HCT116 (cell line): ENCODE measurements around the gene DMXL1.
A peak's percentile ranks its signal among the peaks of the same experiment; 100 is the strongest.

Experiments
- EGR1 ChIP-seq: IDR thresholded peaks from 2 replicates; pipeline ENCODE4 v1.6.1; 2012; ENCODE audit warnings: low read depth
- EZH2 ChIP-seq: fragments of 200-600 bp; sonication (generic); IDR thresholded peaks from 2 replicates; pipeline ENCODE4 v1.6.1; 2017; ENCODE audit warnings: antibody characterized with exemption, mixed run types
- POLR2A ChIP-seq: IDR thresholded peaks from 2 replicates; pipeline ENCODE4 v1.7.0; 2011; ENCODE audit warnings: borderline replicate concordance; ENCODE audit not compliant: insufficient read depth, insufficient read length; ENCODE audit errors: extremely low read depth
- POLR2AphosphoS5 ChIP-seq: IDR thresholded peaks from 2 replicates; pipeline ENCODE4 v1.6.1; 2011; ENCODE audit warnings: mild to moderate bottlenecking, low read depth, low read length, moderate library complexity
- RAD21 ChIP-seq: IDR thresholded peaks from 2 replicates; pipeline ENCODE4 v1.6.1; 2012; ENCODE audit warnings: low read depth, mild to moderate bottlenecking
- SIN3A ChIP-seq: IDR thresholded peaks from 2 replicates; pipeline ENCODE4 v1.6.1; 2012; ENCODE audit warnings: low read depth
- YY1 ChIP-seq: IDR thresholded peaks from 2 replicates; pipeline ENCODE4 v1.6.1; 2011; ENCODE audit warnings: low read length, low read depth, moderate library complexity, mild to moderate bottlenecking; ENCODE audit not compliant: insufficient replicate concordance; ENCODE audit errors: extremely low read depth
- TF ChIP-seq, protein P1 (sequence below), 3 experiments: fragments of 200-600 bp in 1 of 3; sonication (generic) in 1 of 3; IDR thresholded peaks in 2 of 3; conservative IDR thresholded peaks in 1 of 3; 2 replicates each; pipeline ENCODE4 v1.5.1; 2012 to 2017; ENCODE audit warnings: low read depth in 2 of 3, low read length in 2 of 3, antibody characterized with exemption in 1 of 3, borderline replicate concordance in 1 of 3, control low read depth in 1 of 3, mild to moderate bottlenecking in 1 of 3, mixed read lengths in 1 of 3, mixed run types in 1 of 3, moderate library complexity in 1 of 3; ENCODE audit not compliant: insufficient read depth in 1 of 3
- TF ChIP-seq, protein P2 (sequence below): IDR thresholded peaks from 2 replicates; pipeline ENCODE4 v1.6.1; 2012
- TF ChIP-seq, protein P3 (sequence below): IDR thresholded peaks from 2 replicates; pipeline ENCODE4 v1.6.1; 2011; ENCODE audit warnings: mild to moderate bottlenecking, low read length, moderate library complexity; ENCODE audit not compliant: insufficient replicate concordance; ENCODE audit errors: extremely low read depth
- TF ChIP-seq, protein P4 (sequence below): IDR thresholded peaks from 2 replicates; pipeline ENCODE4 v1.6.1; 2012

DNA sequence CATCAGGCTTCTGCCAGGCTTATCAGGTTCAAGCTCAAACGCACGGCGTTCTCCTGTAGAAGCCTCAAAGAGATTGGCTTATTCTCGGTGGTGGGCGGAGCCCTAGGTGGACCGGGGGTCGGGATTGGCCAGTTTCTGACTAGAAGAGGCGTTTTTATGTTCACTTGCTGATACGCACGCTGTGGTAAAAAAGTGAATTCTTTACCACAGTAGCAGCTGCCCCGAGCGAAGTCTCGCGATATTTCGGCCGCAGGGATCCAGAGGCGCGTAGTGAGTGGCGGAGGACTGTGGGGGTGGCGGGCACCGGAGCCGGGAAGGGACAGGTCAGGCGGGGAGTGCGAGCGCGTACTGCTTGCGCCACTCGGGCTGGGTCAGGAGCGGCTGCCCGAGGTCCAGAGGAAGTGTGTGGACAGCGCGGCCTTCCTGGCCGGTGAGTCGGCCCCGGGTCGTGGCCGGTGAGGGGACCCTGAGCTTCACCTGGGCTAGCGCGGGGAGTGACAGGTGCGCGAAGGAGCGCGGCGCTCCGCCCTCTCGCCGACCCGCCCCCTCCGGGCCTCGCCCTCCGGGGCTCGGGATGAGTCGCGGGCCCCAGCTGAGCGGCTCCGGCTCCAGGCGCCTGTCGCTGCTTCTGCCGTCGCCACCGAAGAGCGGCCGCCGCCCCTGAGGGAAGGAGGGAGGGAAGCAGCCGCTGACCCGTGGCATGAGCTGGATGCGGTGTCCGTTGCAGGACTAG lies at the start of gene DMXL1:
- TF ChIP-seq POLR2A = no peak
- no peak for TF ChIP-seq RAD21
- TF ChIP-seq, protein P1, sequence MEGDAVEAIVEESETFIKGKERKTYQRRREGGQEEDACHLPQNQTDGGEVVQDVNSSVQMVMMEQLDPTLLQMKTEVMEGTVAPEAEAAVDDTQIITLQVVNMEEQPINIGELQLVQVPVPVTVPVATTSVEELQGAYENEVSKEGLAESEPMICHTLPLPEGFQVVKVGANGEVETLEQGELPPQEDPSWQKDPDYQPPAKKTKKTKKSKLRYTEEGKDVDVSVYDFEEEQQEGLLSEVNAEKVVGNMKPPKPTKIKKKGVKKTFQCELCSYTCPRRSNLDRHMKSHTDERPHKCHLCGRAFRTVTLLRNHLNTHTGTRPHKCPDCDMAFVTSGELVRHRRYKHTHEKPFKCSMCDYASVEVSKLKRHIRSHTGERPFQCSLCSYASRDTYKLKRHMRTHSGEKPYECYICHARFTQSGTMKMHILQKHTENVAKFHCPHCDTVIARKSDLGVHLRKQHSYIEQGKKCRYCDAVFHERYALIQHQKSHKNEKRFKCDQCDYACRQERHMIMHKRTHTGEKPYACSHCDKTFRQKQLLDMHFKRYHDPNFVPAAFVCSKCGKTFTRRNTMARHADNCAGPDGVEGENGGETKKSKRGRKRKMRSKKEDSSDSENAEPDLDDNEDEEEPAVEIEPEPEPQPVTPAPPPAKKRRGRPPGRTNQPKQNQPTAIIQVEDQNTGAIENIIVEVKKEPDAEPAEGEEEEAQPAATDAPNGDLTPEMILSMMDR (IDR thresholded peaks at IDR 0.05 in 2 of 3, conservative IDR thresholded peaks at IDR 0.05 in 1 of 3; ENCODE audit: borderline replicate concordance in 1 of 3, insufficient read depth in 1 of 3, low read depth in 2 of 3, low read length in 2 of 3) = no peak
- TF ChIP-seq, protein P2, sequence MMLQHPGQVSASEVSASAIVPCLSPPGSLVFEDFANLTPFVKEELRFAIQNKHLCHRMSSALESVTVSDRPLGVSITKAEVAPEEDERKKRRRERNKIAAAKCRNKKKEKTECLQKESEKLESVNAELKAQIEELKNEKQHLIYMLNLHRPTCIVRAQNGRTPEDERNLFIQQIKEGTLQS = no peak
- no peak for TF ChIP-seq EZH2
- peak; percentile 17 for TF ChIP-seq SIN3A
- peak; percentile 79 for TF ChIP-seq POLR2AphosphoS5
- TF ChIP-seq, protein P3, sequence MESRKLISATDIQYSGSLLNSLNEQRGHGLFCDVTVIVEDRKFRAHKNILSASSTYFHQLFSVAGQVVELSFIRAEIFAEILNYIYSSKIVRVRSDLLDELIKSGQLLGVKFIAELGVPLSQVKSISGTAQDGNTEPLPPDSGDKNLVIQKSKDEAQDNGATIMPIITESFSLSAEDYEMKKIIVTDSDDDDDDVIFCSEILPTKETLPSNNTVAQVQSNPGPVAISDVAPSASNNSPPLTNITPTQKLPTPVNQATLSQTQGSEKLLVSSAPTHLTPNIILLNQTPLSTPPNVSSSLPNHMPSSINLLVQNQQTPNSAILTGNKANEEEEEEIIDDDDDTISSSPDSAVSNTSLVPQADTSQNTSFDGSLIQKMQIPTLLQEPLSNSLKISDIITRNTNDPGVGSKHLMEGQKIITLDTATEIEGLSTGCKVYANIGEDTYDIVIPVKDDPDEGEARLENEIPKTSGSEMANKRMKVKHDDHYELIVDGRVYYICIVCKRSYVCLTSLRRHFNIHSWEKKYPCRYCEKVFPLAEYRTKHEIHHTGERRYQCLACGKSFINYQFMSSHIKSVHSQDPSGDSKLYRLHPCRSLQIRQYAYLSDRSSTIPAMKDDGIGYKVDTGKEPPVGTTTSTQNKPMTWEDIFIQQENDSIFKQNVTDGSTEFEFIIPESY = peak; percentile 96
- no peak for TF ChIP-seq YY1
- TF ChIP-seq, protein P4, sequence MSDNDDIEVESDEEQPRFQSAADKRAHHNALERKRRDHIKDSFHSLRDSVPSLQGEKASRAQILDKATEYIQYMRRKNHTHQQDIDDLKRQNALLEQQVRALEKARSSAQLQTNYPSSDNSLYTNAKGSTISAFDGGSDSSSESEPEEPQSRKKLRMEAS = peak; percentile 79
- TF ChIP-seq EGR1 = peak; percentile 95
